Activated naive CD4-positive, alpha-beta T cell treated with anti-CD3 and anti-CD28 coated beads for 36 hours (primary cell): Measurements from ENCODE around the gene NUCB1. TPM values are rescaled to one million over a fixed set of nuclear protein-coding genes. Genes with fewer than 3 reads are reported as not detected.
A peak's percentile ranks its signal among the peaks of the same experiment; 100 is the strongest.
"Not testable (repeated sequence)": the region's sequence is repeated elsewhere in the genome, so short reads cannot be mapped to it uniquely, and the experiment has no call there.

Source experiments
- CTCF ChIA-PET: fragments of 350-600 bp; sonication (Branson Sonifier 250); formaldehyde crosslinking; loops from one replicate; lab custom pipeline; 2021; ENCODE audit warnings: antibody characterized with exemption; lab: Charles Lee
- DNase-seq: peaks from one replicate; pipeline ENCODE4 v3.0.0-alpha.2; 2020
- H3K27ac Mint-ChIP-seq: one replicate; pipeline ENCODE4 v1.8.0; 2021; ENCODE audit warnings: mild to moderate bottlenecking, mixed read lengths
- H3K27me3 Mint-ChIP-seq: one replicate; pipeline ENCODE4 v1.8.0; 2021; ENCODE audit warnings: low read depth, mixed read lengths
- H3K36me3 Mint-ChIP-seq: one replicate; pipeline ENCODE4 v1.8.0; 2021; ENCODE audit warnings: low read depth, mixed read lengths
- H3K4me1 Mint-ChIP-seq: one replicate; pipeline ENCODE4 v1.8.0; 2021; ENCODE audit warnings: low read depth, mixed read lengths
- H3K4me3 Mint-ChIP-seq: one replicate; pipeline ENCODE4 v1.8.0; 2021; ENCODE audit warnings: mild to moderate bottlenecking, moderate library complexity, mixed read lengths
- H3K9me3 Mint-ChIP-seq: one replicate; pipeline ENCODE4 v1.8.0; 2021; ENCODE audit warnings: mixed read lengths
- intact Hi-C: fragments of 100-400 bp; cut with micrococcal nuclease; formaldehyde crosslinking; loops from one replicate; pipeline ENCODE4 v1.15.1; 2023
- total RNA-seq, 2 experiments: library from RNA; stranded (reverse); gene quantifications; one replicate each; pipeline ENCODE4 v1.2.3, GENCODE V29; 2021

Gene NUCB1
- total RNA-seq, 2 experiments from 2014 or later, result 172 to 182 TPM

DNA sequence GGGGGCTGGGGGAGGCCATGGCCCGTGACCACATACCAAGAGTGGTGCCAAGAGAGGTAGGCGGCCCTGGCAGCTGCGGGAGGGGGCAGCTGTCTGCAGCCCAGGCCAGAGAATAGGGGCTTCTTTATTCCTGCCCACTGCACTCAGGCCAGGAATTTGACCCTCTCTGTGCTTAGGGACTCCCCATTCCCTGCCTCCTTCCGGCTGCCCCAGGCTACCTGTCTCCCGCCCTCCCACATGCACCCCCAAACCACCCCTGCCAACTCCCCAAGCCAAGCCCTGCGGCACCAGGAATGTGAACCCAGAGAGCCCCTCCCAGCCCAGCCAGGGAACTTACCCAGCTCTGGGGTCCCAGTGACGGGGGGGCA lies 32.4 kb upstream of the NUCB1 start:
- CTCF ChIA-PET, result interaction anchor here (1.0 to 2.1 kb wide), 2 partner anchors 26 to 103 kb away, joined by 4 to 6 read pairs; no protein-coding TSS in a partner anchor
- no peak overlapping the region for H3K27ac Mint-ChIP-seq
- no peak overlapping the region for H3K4me3 Mint-ChIP-seq
- intact Hi-C loops, result no loop called here
- peaks cover under 1% of the 10 kb centered on the region for H3K36me3 Mint-ChIP-seq
- no peaks in the 10 kb centered on the region for H3K9me3 Mint-ChIP-seq
- H3K27me3 Mint-ChIP-seq, result no peaks in the 10 kb centered on the region
- H3K4me1 Mint-ChIP-seq, result peaks cover 7% of the 10 kb centered on the region
- no peak for DNase-seq

DNA sequence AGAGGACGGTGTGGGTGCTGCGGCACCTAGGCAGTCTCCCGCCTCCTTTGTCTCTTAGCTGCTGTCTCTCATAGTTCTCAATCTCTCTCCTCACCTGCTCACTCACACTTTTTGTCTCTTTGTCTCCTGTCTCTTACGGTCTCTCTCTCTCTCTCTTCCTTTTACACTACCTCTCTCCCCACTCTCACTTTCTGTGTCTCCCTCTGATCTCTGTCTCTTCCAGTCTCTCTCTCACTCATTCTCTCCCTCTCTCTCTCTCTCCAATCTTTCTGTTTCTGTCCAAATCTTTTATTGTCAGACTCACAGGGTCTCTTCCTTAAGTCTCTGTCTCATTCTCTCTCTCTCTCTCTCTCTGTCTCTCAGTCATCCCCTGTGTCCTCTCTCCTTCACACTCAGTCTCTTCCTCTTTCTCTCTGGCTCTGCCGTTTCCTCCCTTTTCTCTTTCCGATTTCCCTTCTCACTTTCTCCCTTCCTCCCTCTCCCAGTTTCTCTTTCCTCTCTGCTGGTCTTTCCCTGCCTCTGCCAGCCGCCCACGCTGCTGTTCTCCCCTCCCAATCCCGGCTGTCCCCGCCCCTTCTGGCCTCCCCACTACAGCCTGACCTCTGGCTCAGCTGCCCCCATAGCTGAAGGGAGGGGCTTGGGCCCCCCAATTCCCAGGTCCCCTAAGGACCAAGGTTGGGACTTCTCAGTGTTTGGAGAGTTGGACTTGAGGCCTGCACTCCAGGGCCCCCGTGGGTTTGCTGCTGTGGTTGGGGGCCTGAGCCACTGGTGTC lies 31.8 kb upstream of the NUCB1 start, which contains the start of gene PLEKHA4:
TSS of gene PLEKHA4 (minus strand) at position 504 of the 773 bp plus-strand sequence. CDS start 997 bp downstream, outside the sequence.
- no peak for DNase-seq
- Mint-ChIP-seq H3K36me3 (peaks cover 6% of the 10 kb centered on the region), H3K27me3 (no peaks in the 10 kb centered on the region), H3K4me1 (peaks cover 9% of the 10 kb centered on the region), H3K4me3 (no peak within 1 kb of the TSS), H3K27ac (no peak within 1 kb of the TSS), H3K9me3 (no peaks in the 10 kb centered on the region)
- intact Hi-C loops, result no loop called here
- CTCF ChIA-PET, result interaction anchor here (1.1 kb wide), 1 partner anchor 26 kb away, joined by 4 read pairs; no protein-coding TSS in a partner anchor

DNA sequence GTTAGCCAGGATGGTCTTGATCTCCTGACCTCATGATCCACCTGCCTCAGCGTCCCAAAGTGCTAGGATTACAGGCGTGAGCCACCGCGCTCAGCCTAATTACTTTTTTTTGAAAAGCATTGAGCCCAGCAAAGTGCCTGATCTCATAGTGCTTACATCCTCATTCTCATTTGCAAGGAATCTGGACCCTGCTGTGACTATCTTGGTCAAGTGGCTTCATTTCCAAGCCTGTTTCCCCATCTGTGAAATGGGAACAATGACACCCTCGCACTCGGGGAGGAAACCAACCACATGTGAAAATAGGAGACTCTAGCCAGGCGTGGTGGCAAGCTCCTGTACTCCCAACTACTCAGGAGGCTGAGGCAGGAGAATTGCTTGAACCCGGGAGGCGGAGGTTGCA lies 30.1 kb upstream of the NUCB1 start:
- no peaks in the 10 kb centered on the region for H3K9me3 Mint-ChIP-seq
- no peak overlapping the region for H3K27ac Mint-ChIP-seq
- H3K27me3 Mint-ChIP-seq, result no peaks in the 10 kb centered on the region
- peaks cover 22% of the 10 kb centered on the region for H3K4me1 Mint-ChIP-seq
- no peak overlapping the region for H3K4me3 Mint-ChIP-seq
- no peak for DNase-seq
- CTCF ChIA-PET, result no interaction called here
- H3K36me3 Mint-ChIP-seq, result peaks cover 23% of the 10 kb centered on the region
- intact Hi-C loops, result loop anchor here (5.0 to 10.0 kb wide), 4 partner anchors 245 to 625 kb away; partner anchors contain the start of genes C19orf73, CARD8, LIN7B and PPFIA3

DNA sequence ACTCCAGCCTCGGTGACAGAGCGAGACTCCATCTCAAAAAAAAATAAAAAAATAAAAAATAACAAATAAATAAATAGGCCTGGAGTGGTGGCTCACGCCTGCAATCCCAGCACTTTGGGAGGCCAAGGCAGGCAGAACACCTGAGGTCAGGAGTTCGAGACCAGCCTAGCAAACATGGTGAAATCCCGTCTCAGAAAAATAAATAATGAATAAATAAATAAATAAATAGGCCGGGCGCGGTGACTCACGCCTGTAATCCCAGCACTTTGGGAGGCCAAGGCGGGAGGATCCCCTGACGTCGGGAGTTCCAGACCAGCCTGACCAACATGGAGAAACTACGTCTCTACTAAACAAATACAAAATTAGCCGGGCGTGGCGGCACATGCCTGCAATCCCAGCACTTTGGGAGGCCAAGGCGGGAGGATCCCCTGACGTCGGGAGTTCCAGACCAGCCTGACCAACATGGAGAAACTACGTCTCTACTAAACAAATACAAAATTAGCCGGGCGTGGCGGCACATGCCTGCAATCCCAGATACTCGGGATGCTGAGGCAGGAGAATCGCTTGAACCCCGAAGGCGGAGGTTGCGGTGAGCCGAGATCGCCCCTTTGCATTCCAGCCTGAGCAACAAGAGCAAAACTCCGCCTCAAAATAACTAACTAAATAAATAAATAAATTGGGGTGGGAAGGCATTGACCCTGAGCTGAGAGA lies 28.5 kb upstream of the NUCB1 start:
- Mint-ChIP-seq H3K4me3 (peak overlapping the region; percentile 99), H3K4me1 (peaks cover 29% of the 10 kb centered on the region), H3K36me3 (peaks cover 37% of the 10 kb centered on the region), H3K27ac (peak overlapping the region; percentile 99)
- CTCF ChIA-PET, result interaction anchor here (0.7 to 1.7 kb wide), 2 partner anchors 29 to 84 kb away, joined by 3 to 7 read pairs; no protein-coding TSS in a partner anchor
- not testable (repeated sequence) for H3K27me3 Mint-ChIP-seq, DNase-seq, H3K9me3 Mint-ChIP-seq
- intact Hi-C loops, result loop anchor here (1.0 to 10.0 kb wide), 8 partner anchors 37 to 623 kb away; partner anchors contain the start of genes C19orf73, CARD8, DHDH and LIN7B

DNA sequence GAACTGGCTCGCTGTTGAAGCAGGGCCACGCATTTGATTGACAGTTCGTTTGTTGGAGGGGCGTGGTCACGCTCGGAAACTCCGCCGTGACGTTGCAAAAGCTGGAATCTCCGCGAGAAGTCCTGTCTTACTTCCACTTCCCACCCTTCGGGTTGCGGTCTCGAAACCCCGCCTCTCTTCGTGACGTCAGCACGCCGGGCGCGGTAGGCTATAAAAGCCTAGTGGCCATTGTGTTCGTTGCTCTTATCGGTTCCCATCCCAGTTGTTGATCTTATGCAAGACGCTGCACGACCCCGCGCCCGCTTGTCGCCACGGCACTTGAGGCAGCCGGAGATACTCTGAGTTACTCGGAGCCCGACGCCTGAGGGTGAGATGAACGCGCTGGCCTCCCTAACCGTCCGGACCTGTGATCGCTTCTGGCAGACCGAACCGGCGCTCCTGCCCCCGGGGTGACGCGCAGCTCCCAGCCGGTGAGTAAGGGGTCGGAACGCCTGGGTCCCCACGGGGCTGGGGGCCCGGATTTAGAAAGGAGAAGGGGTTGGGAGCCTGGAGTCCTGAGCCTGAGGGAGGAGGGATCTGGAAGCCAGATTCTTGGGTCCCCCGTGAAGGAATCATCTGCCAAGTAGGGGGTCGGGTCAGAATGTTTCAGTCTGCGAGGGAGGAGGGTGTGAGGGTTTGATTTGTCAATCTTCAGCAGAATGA lies 27.8 kb upstream of the NUCB1 start, which contains the start of gene PPP1R15A:
TSS of gene PPP1R15A (plus strand) at position 240 of the 702 bp plus-strand sequence. CDS start 813 bp downstream, outside the sequence.
- H3K27ac Mint-ChIP-seq, result peak within 1 kb of the TSS; percentile 99
- no peaks in the 10 kb centered on the region for H3K9me3 Mint-ChIP-seq
- intact Hi-C loops, result loop anchor here (1.0 to 10.0 kb wide), 8 partner anchors 38 to 622 kb away; partner anchors contain the start of genes C19orf73, CARD8, DHDH and LIN7B
- H3K36me3 Mint-ChIP-seq, result peaks cover 39% of the 10 kb centered on the region
- H3K4me3 Mint-ChIP-seq, result peak within 1 kb of the TSS; percentile 99
- H3K27me3 Mint-ChIP-seq, result no peaks in the 10 kb centered on the region
- CTCF ChIA-PET, result interaction anchor here (0.7 to 1.7 kb wide), 2 partner anchors 29 to 85 kb away, joined by 3 to 7 read pairs; no protein-coding TSS in a partner anchor
- H3K4me1 Mint-ChIP-seq, result peaks cover 34% of the 10 kb centered on the region
- DNase-seq, result peak; percentile 99

DNA sequence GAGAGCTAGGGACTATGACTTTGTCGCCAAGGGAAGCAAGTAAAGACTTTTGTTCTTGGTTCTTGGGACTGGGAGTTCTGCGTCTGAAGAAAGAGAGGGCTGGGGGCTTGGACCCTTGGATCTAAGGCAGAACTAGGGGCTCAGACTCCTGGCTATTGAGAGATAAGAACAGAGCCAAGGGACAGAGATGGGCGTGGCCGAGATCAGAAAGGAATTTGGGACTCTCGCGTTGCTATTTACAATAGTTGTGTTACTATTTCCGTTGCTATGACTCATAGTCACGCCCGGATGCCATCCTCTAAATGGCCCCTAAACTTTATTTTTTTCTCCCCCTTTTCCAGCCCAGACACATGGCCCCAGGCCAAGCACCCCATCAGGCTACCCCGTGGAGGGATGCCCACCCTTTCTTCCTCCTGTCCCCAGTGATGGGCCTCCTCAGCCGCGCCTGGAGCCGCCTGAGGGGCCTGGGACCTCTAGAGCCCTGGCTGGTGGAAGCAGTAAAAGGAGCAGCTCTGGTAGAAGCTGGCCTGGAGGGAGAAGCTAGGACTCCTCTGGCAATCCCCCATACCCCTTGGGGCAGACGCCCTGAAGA lies 27.1 kb upstream of the NUCB1 start:
- H3K36me3 Mint-ChIP-seq, result peaks cover 45% of the 10 kb centered on the region
- no peaks in the 10 kb centered on the region for H3K9me3 Mint-ChIP-seq
- peaks cover 40% of the 10 kb centered on the region for H3K4me1 Mint-ChIP-seq
- peak; percentile 93 for DNase-seq
- peak overlapping the region; percentile 99 for H3K4me3 Mint-ChIP-seq
- CTCF ChIA-PET, result interaction anchor here (1.7 to 2.9 kb wide), 2 partner anchors 30 to 97 kb away, joined by 7 to 11 read pairs; no protein-coding TSS in a partner anchor
- H3K27ac Mint-ChIP-seq, result peak overlapping the region; percentile 99
- intact Hi-C loops, result loop anchor here (1.0 to 10.0 kb wide), 8 partner anchors 38 to 622 kb away; partner anchors contain the start of genes C19orf73, CARD8, DHDH and LIN7B
- H3K27me3 Mint-ChIP-seq, result no peaks in the 10 kb centered on the region

DNA sequence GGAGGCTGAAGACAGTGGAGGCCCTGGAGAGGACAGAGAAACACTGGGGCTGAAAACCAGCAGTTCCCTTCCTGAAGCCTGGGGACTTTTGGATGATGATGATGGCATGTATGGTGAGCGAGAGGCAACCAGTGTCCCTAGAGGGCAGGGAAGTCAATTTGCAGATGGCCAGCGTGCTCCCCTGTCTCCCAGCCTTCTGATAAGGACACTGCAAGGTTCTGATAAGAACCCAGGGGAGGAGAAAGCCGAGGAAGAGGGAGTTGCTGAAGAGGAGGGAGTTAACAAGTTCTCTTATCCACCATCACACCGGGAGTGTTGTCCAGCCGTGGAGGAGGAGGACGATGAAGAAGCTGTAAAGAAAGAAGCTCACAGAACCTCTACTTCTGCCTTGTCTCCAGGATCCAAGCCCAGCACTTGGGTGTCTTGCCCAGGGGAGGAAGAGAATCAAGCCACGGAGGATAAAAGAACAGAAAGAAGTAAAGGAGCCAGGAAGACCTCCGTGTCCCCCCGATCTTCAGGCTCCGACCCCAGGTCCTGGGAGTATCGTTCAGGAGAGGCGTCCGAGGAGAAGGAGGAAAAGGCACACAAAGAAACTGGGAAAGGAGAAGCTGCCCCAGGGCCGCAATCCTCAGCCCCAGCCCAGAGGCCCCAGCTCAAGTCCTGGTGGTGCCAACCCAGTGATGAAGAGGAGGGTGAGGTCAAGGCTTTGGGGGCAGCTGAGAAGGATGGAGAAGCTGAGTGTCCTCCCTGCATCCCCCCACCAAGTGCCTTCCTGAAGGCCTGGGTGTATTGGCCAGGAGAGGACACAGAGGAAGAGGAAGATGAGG lies 26.4 kb upstream of the NUCB1 start:
- H3K4me3 Mint-ChIP-seq, result peak overlapping the region; percentile 99
- H3K27me3 Mint-ChIP-seq, result no peaks in the 10 kb centered on the region
- CTCF ChIA-PET, result interaction anchor here (1.0 to 2.9 kb wide), 5 partner anchors 16 to 120 kb away, joined by 3 to 11 read pairs (median 5); partner anchors contain the start of genes GYS1 and RUVBL2
- peaks cover 51% of the 10 kb centered on the region for H3K36me3 Mint-ChIP-seq
- H3K4me1 Mint-ChIP-seq, result peaks cover 42% of the 10 kb centered on the region
- intact Hi-C loops, result loop anchor here (2.0 to 10.0 kb wide), 8 partner anchors 39 to 621 kb away; partner anchors contain the start of genes BAX, C19orf73, CARD8 and DHDH
- H3K27ac Mint-ChIP-seq, result peak overlapping the region; percentile 99
- no peaks in the 10 kb centered on the region for H3K9me3 Mint-ChIP-seq
- DNase-seq, result peak; percentile 18

DNA sequence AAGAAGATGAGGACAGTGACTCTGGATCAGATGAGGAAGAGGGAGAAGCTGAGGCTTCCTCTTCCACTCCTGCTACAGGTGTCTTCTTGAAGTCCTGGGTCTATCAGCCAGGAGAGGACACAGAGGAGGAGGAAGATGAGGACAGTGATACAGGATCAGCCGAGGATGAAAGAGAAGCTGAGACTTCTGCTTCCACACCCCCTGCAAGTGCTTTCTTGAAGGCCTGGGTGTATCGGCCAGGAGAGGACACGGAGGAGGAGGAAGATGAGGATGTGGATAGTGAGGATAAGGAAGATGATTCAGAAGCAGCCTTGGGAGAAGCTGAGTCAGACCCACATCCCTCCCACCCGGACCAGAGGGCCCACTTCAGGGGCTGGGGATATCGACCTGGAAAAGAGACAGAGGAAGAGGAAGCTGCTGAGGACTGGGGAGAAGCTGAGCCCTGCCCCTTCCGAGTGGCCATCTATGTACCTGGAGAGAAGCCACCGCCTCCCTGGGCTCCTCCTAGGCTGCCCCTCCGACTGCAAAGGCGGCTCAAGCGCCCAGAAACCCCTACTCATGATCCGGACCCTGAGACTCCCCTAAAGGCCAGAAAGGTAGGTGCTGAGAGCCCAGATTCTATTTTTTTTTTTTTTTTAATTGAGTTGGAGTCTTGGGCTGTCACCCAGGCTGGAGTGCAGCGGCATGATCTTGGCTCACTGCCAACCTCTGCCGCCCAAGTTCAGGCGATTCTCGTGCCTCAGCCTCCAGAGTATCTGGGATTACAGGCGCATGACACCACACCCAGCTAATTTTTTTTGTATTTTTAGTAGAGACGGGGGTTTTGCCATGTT lies 25.6 kb upstream of the NUCB1 start:
- peak; percentile 34 for DNase-seq
- Mint-ChIP-seq H3K4me3 (peak overlapping the region; percentile 99), H3K36me3 (peaks cover 52% of the 10 kb centered on the region), H3K9me3 (no peaks in the 10 kb centered on the region), H3K4me1 (peaks cover 43% of the 10 kb centered on the region), H3K27ac (peak overlapping the region; percentile 99), H3K27me3 (no peaks in the 10 kb centered on the region)
- intact Hi-C loops, result loop anchor here (1.0 to 10.0 kb wide), 10 partner anchors 15 to 620 kb away; partner anchors contain the start of genes BAX, BCAT2, C19orf73 and CARD8
- CTCF ChIA-PET, result interaction anchor here (1.0 to 2.9 kb wide), 6 partner anchors 17 to 119 kb away, joined by 3 to 11 read pairs (median 4); partner anchors contain the start of genes GYS1 and RUVBL2

DNA sequence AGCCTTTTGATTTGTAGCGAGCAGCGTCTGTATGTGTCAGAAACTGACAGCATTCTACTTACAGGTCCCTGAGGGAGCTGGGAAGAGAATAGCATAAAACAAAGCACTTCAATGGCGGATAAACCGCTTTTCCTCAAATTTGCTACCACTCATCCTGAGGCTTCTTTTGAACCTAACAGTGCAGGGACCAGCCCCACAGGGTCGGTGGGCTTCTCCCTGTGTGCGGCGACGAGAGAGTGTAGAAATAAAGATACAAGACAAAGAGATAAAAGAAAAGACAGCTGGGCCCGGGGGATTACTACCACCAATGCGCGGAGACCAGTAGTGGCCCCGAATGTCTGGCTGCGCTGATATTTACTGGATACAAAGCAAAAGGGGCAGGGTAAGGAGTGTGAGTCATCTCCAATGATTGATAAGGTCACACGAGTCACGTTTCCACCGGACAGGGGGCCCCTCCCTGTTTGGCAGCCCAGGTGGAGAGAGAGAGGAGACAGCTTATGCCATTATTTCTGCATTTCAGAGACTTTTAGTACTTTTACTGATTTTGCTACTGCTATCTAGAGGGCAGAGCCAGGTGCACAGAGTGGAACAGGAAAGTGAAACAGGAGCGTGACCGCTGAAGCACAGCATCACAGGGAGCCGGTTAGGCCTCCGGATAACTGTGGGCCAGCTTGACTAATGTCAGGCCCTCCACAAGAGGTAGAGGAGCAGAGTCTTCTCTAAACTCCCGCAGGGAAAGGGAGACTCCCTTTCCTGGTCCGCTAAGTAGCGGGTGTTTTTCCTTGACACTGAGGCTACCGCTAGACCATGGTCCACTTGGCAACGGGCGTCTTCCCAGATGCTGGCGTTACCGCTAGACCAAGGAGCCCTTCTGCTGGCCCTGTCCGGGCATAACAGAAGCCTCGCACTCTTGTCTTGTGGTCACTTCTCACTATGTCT lies 23.8 kb upstream of the NUCB1 start:
- CTCF ChIA-PET, result interaction anchor here (2.9 kb wide), 1 partner anchor 94 kb away, joined by 11 read pairs; no protein-coding TSS in a partner anchor
- not testable (repeated sequence) for H3K27me3 Mint-ChIP-seq, H3K9me3 Mint-ChIP-seq
- intact Hi-C loops, result loop anchor here (10.0 kb wide), 3 partner anchors 238 to 622 kb away; partner anchors contain the start of genes C19orf73, CARD8, LIN7B and PPFIA3
- Mint-ChIP-seq H3K4me1 (peaks cover 43% of the 10 kb centered on the region), H3K4me3 (peak overlapping the region; percentile 99), H3K36me3 (peaks cover 52% of the 10 kb centered on the region), H3K27ac (peak overlapping the region; percentile 99)
- peak; percentile 86 for DNase-seq
